HAP-1 (cell line): ENCODE results near the gene ELP4.
A peak's percentile ranks its signal among the peaks of the same experiment; 100 is the strongest.
"Not testable (repeated sequence)": the region's sequence is repeated elsewhere in the genome, so short reads cannot be mapped to it uniquely, and the experiment has no call there.

Source experiments
- DNase-seq, 2 experiments: peaks; one replicate each; pipeline ENCODE4 v3.0.0-alpha.2; 2016 to 2020; ENCODE audit warnings: low spot score in 2 of 2
- H3K27me3 ChIP-seq: fragments of 250-450 bp; sonication (Bioruptor Pico); 2 replicates; pipeline ENCODE4 v1.5.1; 2020; ENCODE audit warnings: low read depth, mild to moderate bottlenecking, moderate library complexity
- H3K36me3 ChIP-seq: fragments of 250-450 bp; sonication (Bioruptor Pico); replicated peaks from 2 replicates; pipeline ENCODE4 v1.5.1; 2020; ENCODE audit warnings: mild to moderate bottlenecking
- H3K4me1 ChIP-seq: fragments of 250-450 bp; sonication (Bioruptor Pico); 2 replicates; pipeline ENCODE4 v1.5.1; 2020; ENCODE audit warnings: mild to moderate bottlenecking
- H3K4me3 ChIP-seq: fragments of 250-450 bp; sonication (Bioruptor Pico); 2 replicates; pipeline ENCODE4 v1.5.1; 2020; ENCODE audit warnings: mild to moderate bottlenecking, moderate library complexity
- H3K9me3 ChIP-seq: fragments of 250-450 bp; sonication (Bioruptor Pico); 2 replicates; pipeline ENCODE4 v1.5.1; 2020; ENCODE audit warnings: mild to moderate bottlenecking, moderate library complexity
- in situ Hi-C: fragments of 300-500 bp; cut with MboI; formaldehyde crosslinking; loops from 3 replicates; pipeline ENCODE4 v1.14.3; 2020; ENCODE audit warnings: low sequenced_read_pairs, inconsistent platforms, mixed read lengths

Gene ELP4

DNA sequence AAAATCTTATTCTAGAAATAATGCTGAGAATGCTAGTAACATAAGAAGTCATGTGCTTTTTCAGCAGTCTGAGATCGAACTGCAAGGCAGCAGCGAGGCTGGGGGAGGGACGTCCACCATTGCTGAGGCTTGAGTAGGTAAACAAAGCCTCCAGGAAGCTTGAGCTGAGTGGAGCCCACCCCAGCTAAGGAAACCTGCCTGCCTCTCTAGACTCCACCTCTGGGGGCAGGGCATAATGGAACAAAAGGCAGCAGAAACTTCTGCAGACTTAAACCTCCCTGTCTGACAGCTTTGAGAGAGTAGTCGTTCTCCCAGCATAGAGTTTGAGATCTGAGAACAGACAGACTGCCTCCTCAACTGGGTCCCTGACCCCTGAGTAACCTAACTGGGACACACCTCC, 64.6 kb downstream of the ELP4 start:
- in situ Hi-C loops, H3K4me3 ChIP-seq, H3K36me3 ChIP-seq, H3K4me1 ChIP-seq, DNase-seq, H3K9me3 ChIP-seq, H3K27me3 ChIP-seq: not testable (repeated sequence)

DNA sequence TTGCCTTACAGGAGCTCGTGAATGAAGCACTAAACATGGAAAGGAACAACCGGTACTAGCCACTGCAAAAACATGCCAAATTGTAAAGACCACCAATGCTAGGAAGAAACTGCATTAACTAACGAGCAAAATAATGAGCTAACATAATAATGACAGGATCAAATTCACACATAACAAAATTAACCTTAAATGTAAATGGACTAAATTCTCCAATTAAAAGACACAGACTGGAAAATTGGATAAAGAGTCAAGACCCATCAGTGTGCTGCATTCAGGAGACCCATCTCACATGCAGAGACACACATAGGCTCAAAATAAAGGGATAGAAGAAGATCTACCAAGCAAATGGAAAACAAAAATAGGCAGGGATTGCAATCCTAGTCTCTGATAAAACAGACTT, 66.2 kb downstream of the ELP4 start:
- H3K9me3 ChIP-seq, DNase-seq, in situ Hi-C loops, H3K36me3 ChIP-seq, H3K4me1 ChIP-seq, H3K4me3 ChIP-seq, H3K27me3 ChIP-seq: not testable (repeated sequence)

DNA sequence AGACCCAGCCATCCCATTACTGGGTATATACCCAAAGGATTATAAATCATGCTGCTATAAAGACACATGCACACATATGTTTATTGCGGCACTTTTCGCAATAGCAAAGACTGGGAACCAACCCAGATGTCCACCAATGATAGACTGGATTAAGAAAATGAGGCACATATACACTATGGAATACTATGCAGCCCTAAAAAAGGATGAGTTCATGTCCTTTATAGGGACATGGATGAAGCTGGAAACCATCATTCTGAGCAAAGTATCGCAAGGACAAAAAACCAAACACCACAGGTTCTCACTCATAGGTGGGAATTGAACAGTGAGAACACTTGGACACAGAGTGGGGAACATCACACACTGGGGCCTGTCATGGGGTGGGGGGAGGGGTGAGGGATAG, 69.8 kb downstream of the ELP4 start:
- H3K27me3 ChIP-seq, H3K36me3 ChIP-seq, H3K4me3 ChIP-seq, H3K4me1 ChIP-seq, in situ Hi-C loops, H3K9me3 ChIP-seq, DNase-seq: not testable (repeated sequence)

DNA sequence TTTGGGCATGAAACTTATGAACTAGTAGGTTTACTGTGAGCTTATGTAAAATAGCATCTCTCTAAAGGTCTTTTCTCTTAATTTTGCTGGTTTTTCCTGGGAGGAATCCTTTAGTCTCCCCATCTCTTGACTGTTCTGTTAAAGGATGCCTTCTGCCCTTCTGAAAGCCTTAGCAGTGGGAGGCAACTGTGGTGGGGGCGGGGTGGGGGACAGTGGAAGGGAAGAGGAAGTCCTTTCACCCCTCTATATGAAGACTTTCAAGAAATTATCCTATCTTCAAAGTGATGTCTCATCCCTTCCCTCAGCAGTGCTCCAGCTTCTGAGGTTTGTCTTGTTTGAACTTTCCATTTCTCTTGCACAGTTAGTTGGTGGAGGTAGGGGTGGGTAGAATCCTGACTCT, 73.1 kb downstream of the ELP4 start:
- no peaks in the 10 kb centered on the region for H3K9me3 ChIP-seq
- no peaks in the 10 kb centered on the region for H3K36me3 ChIP-seq
- H3K27me3 ChIP-seq, result no peaks in the 10 kb centered on the region
- in situ Hi-C loops, result no loop called here
- no peak overlapping the region for H3K4me3 ChIP-seq
- no peaks in the 10 kb centered on the region for H3K4me1 ChIP-seq
- DNase-seq, result no peak

DNA sequence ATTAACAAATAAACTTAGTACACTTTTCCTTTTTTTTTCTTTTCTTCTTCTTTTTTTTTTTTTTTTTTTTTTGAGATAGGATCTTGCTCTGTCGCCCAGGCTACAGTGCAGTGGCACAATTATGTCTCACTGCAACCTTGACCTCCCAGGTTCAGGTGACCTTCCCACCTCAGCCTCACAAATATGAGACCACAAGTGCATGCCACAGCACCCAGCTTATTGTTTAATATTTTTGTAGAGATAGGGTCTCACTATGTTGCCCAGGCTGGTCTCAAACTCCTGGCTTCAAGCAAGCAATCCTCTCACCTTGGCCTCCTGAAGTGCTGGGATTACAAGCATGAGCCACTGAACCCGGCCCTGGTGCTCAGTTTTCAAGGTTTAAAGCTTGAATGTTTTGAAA, 88.9 kb downstream of the ELP4 start:
- H3K4me1 ChIP-seq, result peaks cover 8% of the 10 kb centered on the region
- no peak for DNase-seq
- in situ Hi-C loops, result no loop called here
- H3K9me3 ChIP-seq, result no peaks in the 10 kb centered on the region
- H3K4me3 ChIP-seq, result no peak overlapping the region
- H3K36me3 ChIP-seq, result no peaks in the 10 kb centered on the region
- no peaks in the 10 kb centered on the region for H3K27me3 ChIP-seq

DNA sequence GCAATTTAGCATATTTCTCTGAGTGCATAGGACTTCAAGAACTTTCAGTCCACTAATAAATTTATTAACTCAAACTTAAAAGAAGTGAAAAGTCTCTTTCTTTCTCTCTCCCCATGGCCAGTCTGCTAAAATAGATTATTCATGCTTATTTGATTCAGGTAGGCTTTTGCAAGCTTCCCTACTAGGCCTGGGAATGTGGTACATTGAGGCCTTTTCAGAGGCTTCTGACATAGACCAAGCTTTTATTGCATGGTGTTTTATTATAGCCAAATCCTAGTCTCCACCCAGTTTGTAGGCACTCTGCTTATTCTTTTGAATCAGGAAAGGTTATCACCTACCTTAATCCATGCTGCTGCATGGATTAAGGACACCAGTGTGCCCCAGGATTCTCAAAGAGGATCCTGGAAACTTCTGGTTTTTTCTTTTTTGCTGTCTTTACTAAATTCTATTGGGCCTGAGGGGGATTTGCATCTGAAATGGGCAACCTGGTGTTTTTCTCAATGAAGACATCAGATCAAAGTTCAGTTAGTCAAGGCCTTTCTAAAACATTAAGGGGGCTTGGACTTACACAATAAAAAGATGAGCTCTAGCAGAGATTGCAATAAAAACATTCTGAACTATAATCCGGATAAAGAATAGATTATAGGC, 92.2 kb downstream of the ELP4 start:
- Histone ChIP-seq H3K27me3 (no peaks in the 10 kb centered on the region), H3K4me3 (no peak overlapping the region), H3K4me1 (peaks cover 8% of the 10 kb centered on the region), H3K9me3 (no peaks in the 10 kb centered on the region), H3K36me3 (no peaks in the 10 kb centered on the region)
- in situ Hi-C loops, result no loop called here
- peak in 1 of 2 experiments; percentile 23 for DNase-seq

DNA sequence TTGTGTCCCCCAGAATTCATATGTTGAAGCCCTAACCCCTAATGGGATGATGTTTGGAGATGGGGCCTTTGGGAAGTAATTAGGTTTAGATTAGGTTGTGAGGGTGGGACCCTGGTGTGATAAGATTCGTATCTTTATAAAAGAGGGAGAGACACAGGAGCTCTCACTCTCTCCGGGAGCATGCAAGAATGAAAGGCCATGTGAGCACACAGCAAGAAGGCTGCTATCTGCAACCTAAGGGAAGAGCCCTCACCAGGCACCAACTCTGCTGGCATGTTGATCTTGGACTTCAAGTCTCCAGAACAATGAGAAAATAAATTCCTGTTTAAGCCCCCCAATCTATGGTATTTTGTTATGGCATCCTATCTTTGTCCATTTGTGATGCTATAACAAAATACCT, 97.3 kb downstream of the ELP4 start:
- in situ Hi-C loops, result no loop called here
- Histone ChIP-seq H3K4me1 (no peaks in the 10 kb centered on the region; the same call in 1 of the 2 replicates), H3K27me3 (no peaks in the 10 kb centered on the region), H3K9me3 (no peaks in the 10 kb centered on the region), H3K4me3 (no peak overlapping the region), H3K36me3 (no peaks in the 10 kb centered on the region)
- DNase-seq, result no peak

DNA sequence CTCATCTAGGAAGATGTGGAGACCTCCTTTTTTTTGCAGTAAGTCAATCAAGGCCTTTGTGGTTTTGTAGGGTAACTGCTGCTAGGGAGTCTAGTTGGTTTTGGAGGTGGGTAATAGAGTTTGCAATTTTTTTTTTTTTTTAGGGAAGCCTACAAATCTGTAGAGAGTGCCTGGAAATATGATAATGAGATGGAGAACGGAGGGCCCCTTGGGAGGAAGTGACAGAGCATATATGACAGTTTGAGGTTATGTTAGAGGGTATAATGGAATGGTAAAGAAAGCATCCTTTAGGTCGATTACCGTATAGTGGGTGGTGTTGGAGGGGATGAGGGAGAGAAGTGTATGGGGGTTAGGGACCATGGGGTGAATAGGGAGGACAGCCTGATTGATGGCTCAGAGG, 98.3 kb downstream of the ELP4 start:
- in situ Hi-C loops, result no loop called here
- no peak for DNase-seq

DNA sequence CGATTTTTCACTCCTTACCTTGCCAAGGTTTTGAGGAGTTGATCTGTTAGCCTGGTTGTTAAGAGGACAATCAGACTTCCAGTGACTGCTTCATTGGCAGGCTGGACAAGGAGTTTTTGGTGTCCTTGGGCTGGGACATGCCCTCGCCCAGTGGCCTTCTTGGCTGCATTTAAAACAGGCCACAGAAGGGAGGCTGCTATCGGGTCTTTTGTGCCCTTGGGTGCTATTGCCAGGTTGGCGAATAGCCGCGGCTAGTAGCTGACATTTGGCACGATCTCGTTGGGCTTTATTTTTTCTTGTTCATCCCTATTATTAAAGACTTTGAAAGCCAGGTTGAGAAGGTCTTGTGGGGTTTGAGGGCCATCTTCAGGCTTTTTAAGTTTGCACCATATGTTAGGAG, 99.4 kb downstream of the ELP4 start:
- H3K4me3 ChIP-seq, result no peak overlapping the region
- H3K27me3 ChIP-seq, result no peaks in the 10 kb centered on the region
- H3K9me3 ChIP-seq, result no peaks in the 10 kb centered on the region
- peaks cover 8% of the 10 kb centered on the region for H3K4me1 ChIP-seq
- in situ Hi-C loops, result no loop called here
- DNase-seq, result no peak
- H3K36me3 ChIP-seq, result no peaks in the 10 kb centered on the region

More for the DNA sequence above, 98.3 kb downstream of the ELP4 start:
- no peaks in the 10 kb centered on the region for H3K9me3 ChIP-seq
- no peak overlapping the region for H3K4me3 ChIP-seq
- H3K4me1 ChIP-seq, result peaks cover 8% of the 10 kb centered on the region; the same call in 1 of the 2 replicates
- H3K27me3 ChIP-seq, result no peaks in the 10 kb centered on the region
- H3K36me3 ChIP-seq, result no peaks in the 10 kb centered on the region

DNA sequence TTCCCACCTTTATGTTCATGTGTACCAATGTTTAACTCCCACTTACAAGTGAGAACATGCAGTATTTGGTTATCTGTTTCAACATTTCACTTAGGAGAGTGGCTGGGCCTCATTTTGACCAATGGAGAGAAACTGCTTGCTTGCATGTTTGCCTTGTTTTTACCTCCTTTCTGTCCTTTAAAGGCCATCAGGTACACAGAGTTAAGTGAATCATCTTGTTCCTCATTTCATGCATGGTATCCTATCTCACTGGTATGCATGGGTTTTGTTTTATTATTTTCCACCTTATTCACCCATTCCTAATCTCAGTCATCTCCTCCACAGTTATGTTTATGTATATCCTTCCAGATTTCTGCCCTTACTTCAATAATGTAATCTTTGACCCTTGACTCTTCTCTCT, 101.0 kb downstream of the ELP4 start:
- in situ Hi-C loops, result no loop called here
- H3K9me3 ChIP-seq, result no peaks in the 10 kb centered on the region
- H3K27me3 ChIP-seq, result no peaks in the 10 kb centered on the region
- peaks cover 8% of the 10 kb centered on the region for H3K4me1 ChIP-seq
- H3K4me3 ChIP-seq, result no peak overlapping the region
- no peak for DNase-seq
- no peaks in the 10 kb centered on the region for H3K36me3 ChIP-seq

DNA sequence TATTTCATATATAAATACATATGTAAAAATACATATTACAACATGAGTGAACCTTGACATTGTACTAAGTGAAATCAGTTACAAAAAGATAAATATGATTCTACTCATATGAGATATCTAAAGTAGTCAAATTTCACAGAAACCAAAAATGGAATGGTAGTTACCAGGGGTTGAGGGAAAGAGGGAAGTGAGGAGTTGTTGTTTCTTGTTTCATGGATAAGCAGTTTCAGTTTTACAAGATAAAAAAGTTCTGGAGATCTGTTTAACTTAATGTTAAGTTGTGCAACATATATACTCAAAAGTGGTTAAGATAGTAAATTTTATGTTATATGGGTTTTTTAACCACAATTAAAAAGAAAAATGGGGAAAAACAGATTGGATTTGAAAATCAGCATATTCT, 107.7 kb downstream of the ELP4 start:
- in situ Hi-C loops, result no loop called here
- Histone ChIP-seq H3K9me3 (no peaks in the 10 kb centered on the region), H3K36me3 (no peaks in the 10 kb centered on the region), H3K4me1 (peaks cover 6% of the 10 kb centered on the region), H3K4me3 (no peak overlapping the region), H3K27me3 (no peaks in the 10 kb centered on the region)
- no peak for DNase-seq

DNA sequence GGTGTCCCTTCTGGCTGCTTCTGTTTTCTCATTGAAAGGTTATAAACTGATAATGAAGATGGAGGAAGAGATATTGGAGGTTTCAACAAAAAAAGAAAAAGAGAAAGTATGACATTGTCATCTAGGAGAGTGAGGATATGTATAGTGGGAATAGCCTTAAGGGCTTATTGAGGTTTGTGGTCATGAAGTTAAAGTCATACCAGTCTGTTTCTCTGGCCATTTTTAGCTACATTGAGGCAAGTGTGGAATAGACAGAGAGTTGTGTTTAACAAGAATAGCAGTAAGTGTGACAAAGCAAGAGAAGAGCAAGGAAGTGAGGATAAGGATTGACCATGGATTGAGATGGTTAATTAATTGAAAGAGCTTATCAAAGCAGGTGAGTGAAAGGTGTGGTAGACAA, 110.4 kb downstream of the ELP4 start:
- no peaks in the 10 kb centered on the region for H3K36me3 ChIP-seq
- H3K4me3 ChIP-seq, result no peak overlapping the region
- DNase-seq, result no peak
- in situ Hi-C loops, result no loop called here
- H3K9me3 ChIP-seq, result no peaks in the 10 kb centered on the region
- H3K4me1 ChIP-seq, result no peaks in the 10 kb centered on the region
- H3K27me3 ChIP-seq, result no peaks in the 10 kb centered on the region

DNA sequence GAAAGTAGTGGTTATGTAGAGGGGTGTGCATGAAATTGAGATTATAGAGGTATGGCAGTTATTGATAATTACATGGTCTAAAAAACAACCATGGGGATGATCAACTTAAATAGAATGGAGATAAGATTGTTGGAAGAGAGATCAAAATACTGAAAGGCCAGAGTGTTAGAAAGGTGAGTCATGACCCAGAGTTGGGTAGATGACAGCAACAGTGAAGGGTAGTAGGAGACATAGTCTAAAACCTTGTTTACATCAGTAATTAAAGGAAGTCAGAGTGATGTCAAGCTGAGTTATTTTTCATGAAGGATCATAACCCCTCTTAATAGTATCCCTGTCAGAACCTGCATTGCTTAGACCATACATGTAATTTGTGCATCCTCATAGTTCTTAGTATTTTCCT, 110.9 kb downstream of the ELP4 start:
- Histone ChIP-seq H3K4me3 (no peak overlapping the region), H3K9me3 (no peaks in the 10 kb centered on the region), H3K36me3 (no peaks in the 10 kb centered on the region), H3K4me1 (no peaks in the 10 kb centered on the region), H3K27me3 (no peaks in the 10 kb centered on the region)
- no peak for DNase-seq
- in situ Hi-C loops, result no loop called here

DNA sequence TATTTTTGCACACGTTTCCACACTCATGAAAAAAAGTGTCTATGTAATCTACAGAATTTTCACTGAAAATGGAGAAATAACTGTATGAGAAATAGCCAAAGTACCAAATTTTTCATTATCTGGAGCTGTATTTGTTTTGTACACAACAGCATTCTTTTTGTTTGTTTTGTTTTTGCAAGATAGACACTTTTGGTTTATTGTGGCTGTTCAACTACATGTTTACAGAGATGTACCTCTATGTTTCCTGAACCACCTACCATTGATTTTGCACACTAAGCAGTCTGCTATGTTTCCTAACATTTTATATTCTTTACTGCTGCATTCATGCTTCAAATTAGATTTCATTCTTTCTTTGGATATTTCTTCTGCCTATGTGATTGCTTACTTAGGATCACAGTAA, 116.3 kb downstream of the ELP4 start:
- no peak for DNase-seq
- in situ Hi-C loops, result loop anchor here (25.0 kb wide), 1 partner anchor 236 kb away; no protein-coding TSS in a partner anchor
- no peak overlapping the region for H3K4me3 ChIP-seq
- no peaks in the 10 kb centered on the region for H3K27me3 ChIP-seq
- no peaks in the 10 kb centered on the region for H3K36me3 ChIP-seq
- no peaks in the 10 kb centered on the region for H3K4me1 ChIP-seq
- H3K9me3 ChIP-seq, result no peaks in the 10 kb centered on the region

DNA sequence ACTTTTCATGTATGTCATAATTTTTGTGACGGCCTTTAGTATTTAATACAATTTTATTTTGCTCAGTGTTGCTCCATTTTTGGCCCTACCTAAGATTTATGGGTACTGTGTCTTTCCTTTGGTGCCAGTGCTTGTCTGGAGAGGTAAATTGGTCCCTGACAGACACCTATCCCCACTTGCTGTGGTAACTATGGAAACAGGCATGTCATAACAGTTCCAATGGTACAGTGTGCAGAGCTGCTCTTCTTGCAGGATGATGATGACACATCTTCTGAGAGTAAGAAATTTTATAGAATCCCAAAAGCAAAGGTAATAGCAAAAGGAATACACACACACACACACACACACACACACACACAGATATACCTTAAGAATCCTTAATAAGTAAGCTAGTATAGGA, 118.5 kb downstream of the ELP4 start:
- Histone ChIP-seq H3K9me3 (no peaks in the 10 kb centered on the region), H3K4me1 (no peaks in the 10 kb centered on the region), H3K27me3 (no peaks in the 10 kb centered on the region), H3K4me3 (no peak overlapping the region), H3K36me3 (no peaks in the 10 kb centered on the region)
- in situ Hi-C loops, result loop anchor here (25.0 kb wide), 1 partner anchor 234 kb away; no protein-coding TSS in a partner anchor
- no peak for DNase-seq
